ENCODE measurements around the gene PSMD13. TPM values are rescaled to one million over a fixed set of nuclear protein-coding genes. Genes with fewer than 3 reads are reported as not detected.

The PSMD13 gene
- total and polyA plus RNA-seq, 4 donors, result 48.8 to 56.7 (median 52.8) TPM

DNA sequence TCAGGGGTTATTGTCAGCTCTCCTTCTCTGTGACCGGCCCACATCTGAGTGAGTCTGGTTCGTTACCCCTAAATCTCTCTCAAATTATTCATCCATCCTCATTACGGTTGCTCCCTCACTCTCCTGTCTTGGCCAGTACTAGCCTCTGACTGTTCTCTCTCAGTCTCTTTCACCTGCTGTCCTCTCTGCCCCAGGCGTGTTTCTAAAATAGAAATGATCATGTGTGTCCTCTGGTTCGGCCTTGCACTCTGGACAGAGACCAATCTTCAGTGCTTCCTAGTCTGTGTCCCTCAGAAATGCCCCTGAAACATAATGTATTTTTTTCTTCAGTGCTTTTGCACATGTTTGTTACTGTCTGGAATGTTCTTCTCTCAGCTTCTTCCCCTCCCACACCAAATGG is 4.9 kb downstream of the PSMD13 start:
- no peak for TF ChIP-seq RAD21 (IDR thresholded peaks at IDR 0.05)
- TF ChIP-seq TAF1 (conservative IDR thresholded peaks at IDR 0.05), result no peak
- TF ChIP-seq NR2F2 (IDR thresholded peaks at IDR 0.05), result no peak
- TF ChIP-seq, protein P1, sequence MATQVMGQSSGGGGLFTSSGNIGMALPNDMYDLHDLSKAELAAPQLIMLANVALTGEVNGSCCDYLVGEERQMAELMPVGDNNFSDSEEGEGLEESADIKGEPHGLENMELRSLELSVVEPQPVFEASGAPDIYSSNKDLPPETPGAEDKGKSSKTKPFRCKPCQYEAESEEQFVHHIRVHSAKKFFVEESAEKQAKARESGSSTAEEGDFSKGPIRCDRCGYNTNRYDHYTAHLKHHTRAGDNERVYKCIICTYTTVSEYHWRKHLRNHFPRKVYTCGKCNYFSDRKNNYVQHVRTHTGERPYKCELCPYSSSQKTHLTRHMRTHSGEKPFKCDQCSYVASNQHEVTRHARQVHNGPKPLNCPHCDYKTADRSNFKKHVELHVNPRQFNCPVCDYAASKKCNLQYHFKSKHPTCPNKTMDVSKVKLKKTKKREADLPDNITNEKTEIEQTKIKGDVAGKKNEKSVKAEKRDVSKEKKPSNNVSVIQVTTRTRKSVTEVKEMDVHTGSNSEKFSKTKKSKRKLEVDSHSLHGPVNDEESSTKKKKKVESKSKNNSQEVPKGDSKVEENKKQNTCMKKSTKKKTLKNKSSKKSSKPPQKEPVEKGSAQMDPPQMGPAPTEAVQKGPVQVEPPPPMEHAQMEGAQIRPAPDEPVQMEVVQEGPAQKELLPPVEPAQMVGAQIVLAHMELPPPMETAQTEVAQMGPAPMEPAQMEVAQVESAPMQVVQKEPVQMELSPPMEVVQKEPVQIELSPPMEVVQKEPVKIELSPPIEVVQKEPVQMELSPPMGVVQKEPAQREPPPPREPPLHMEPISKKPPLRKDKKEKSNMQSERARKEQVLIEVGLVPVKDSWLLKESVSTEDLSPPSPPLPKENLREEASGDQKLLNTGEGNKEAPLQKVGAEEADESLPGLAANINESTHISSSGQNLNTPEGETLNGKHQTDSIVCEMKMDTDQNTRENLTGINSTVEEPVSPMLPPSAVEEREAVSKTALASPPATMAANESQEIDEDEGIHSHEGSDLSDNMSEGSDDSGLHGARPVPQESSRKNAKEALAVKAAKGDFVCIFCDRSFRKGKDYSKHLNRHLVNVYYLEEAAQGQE (IDR thresholded peaks at IDR 0.05), result no peak
- no peak for TF ChIP-seq JUND (IDR thresholded peaks at IDR 0.05)
- TF ChIP-seq, protein P2, sequence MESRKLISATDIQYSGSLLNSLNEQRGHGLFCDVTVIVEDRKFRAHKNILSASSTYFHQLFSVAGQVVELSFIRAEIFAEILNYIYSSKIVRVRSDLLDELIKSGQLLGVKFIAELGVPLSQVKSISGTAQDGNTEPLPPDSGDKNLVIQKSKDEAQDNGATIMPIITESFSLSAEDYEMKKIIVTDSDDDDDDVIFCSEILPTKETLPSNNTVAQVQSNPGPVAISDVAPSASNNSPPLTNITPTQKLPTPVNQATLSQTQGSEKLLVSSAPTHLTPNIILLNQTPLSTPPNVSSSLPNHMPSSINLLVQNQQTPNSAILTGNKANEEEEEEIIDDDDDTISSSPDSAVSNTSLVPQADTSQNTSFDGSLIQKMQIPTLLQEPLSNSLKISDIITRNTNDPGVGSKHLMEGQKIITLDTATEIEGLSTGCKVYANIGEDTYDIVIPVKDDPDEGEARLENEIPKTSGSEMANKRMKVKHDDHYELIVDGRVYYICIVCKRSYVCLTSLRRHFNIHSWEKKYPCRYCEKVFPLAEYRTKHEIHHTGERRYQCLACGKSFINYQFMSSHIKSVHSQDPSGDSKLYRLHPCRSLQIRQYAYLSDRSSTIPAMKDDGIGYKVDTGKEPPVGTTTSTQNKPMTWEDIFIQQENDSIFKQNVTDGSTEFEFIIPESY (IDR thresholded peaks at IDR 0.05), result no peak
- TF ChIP-seq FOXA2 (IDR thresholded peaks at IDR 0.05), result no peak
- TF ChIP-seq EGR1 (IDR thresholded peaks at IDR 0.05; ENCODE audit: low read depth in 2 of 2), result no peak
- TF ChIP-seq, protein P3, sequence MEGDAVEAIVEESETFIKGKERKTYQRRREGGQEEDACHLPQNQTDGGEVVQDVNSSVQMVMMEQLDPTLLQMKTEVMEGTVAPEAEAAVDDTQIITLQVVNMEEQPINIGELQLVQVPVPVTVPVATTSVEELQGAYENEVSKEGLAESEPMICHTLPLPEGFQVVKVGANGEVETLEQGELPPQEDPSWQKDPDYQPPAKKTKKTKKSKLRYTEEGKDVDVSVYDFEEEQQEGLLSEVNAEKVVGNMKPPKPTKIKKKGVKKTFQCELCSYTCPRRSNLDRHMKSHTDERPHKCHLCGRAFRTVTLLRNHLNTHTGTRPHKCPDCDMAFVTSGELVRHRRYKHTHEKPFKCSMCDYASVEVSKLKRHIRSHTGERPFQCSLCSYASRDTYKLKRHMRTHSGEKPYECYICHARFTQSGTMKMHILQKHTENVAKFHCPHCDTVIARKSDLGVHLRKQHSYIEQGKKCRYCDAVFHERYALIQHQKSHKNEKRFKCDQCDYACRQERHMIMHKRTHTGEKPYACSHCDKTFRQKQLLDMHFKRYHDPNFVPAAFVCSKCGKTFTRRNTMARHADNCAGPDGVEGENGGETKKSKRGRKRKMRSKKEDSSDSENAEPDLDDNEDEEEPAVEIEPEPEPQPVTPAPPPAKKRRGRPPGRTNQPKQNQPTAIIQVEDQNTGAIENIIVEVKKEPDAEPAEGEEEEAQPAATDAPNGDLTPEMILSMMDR (IDR thresholded peaks at IDR 0.05; ENCODE audit: low read depth, low read length, missing input control), result no peak
- TF ChIP-seq YY1 (IDR thresholded peaks at IDR 0.05), result no peak
- no peak for TF ChIP-seq FOXA1 (IDR thresholded peaks at IDR 0.05)
- Histone ChIP-seq H3K9me3 (ENCODE audit: control insufficient read depth in 4 of 4, low read length in 3 of 4) (no peaks in the 10 kb centered on the region), H3K27ac (ENCODE audit: low read depth in 1 of 2, low read length in 2 of 2) (no peak overlapping the region), H3K36me3 (ENCODE audit: control insufficient read depth in 4 of 4, insufficient read depth in 3 of 4, low read depth in 1 of 4, low read length in 3 of 4) (peaks cover 4 to 42% (median 23%) of the 10 kb centered on the region in 4 donors), H3K4me1 (ENCODE audit: control insufficient read depth in 4 of 4, insufficient read depth in 4 of 4, low read length in 3 of 4) (peaks cover 3 to 17% (median 10%) of the 10 kb centered on the region in 4 donors), H3K27me3 (ENCODE audit: control insufficient read depth in 4 of 4, insufficient read depth in 4 of 4, low read length in 3 of 4) (no peaks in the 10 kb centered on the region), H3K4me3 (ENCODE audit: low read depth in 1 of 3, low read length in 3 of 3) (no peak overlapping the region), H3K9ac (ENCODE audit: low read depth in 1 of 2, low read length in 2 of 2) (no peak overlapping the region)
- DNase-seq (ENCODE audit: low spot score), result no peak
- WGBS, result 94% methylated on average over 5 of the region's 5 CpGs

DNA sequence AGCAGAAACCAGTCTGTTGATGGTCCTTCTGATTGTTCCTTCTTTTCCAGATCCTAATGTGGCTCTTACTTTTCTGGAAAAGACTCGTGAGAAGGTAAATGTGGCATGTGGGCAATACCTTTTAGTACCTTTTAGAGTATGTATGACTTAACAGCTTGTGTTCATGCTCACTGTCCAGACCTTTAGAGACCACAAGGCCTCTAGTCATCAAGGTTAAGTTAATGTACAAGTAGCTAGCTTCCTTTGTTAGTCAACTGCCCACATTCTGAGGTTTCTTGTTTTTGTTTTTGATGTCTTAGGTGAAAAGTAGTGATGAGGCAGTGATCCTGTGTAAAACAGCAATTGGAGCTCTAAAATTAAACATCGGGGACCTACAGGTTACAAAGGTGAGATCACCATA is 7.6 kb downstream of the PSMD13 start:
- Histone ChIP-seq H3K36me3 (ENCODE audit: control insufficient read depth in 4 of 4, insufficient read depth in 3 of 4, low read depth in 1 of 4, low read length in 3 of 4) (peaks cover 11 to 65% (median 36%) of the 10 kb centered on the region in 4 donors), H3K4me1 (ENCODE audit: control insufficient read depth in 4 of 4, insufficient read depth in 4 of 4, low read length in 3 of 4) (no peaks in the 10 kb centered on the region), H3K27ac (ENCODE audit: low read depth in 1 of 2, low read length in 2 of 2) (no peak overlapping the region), H3K27me3 (ENCODE audit: control insufficient read depth in 4 of 4, insufficient read depth in 4 of 4, low read length in 3 of 4) (no peaks in the 10 kb centered on the region), H3K9me3 (ENCODE audit: control insufficient read depth in 4 of 4, low read length in 3 of 4) (no peaks in the 10 kb centered on the region), H3K4me3 (ENCODE audit: low read depth in 1 of 3, low read length in 3 of 3) (no peak overlapping the region), H3K9ac (ENCODE audit: low read depth in 1 of 2, low read length in 2 of 2) (no peak overlapping the region)
- TF ChIP-seq HNF4G (IDR thresholded peaks at IDR 0.05) (no peak), GABPA (IDR thresholded peaks at IDR 0.05 in 1 of 2, conservative IDR thresholded peaks at IDR 0.05 in 1 of 2) (no peak), HNF4A (conservative IDR thresholded peaks at IDR 0.05) (no peak), FOXA2 (IDR thresholded peaks at IDR 0.05) (no peak), RAD21 (IDR thresholded peaks at IDR 0.05) (no peak)
- TF ChIP-seq, protein P4, sequence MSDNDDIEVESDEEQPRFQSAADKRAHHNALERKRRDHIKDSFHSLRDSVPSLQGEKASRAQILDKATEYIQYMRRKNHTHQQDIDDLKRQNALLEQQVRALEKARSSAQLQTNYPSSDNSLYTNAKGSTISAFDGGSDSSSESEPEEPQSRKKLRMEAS (IDR thresholded peaks at IDR 0.05), result no peak
- TF ChIP-seq, protein P5, sequence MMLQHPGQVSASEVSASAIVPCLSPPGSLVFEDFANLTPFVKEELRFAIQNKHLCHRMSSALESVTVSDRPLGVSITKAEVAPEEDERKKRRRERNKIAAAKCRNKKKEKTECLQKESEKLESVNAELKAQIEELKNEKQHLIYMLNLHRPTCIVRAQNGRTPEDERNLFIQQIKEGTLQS (IDR thresholded peaks at IDR 0.05), result no peak
- TF ChIP-seq, protein P1 (IDR thresholded peaks at IDR 0.05), result no peak
- no peak for DNase-seq (ENCODE audit: low spot score)
- WGBS, result 93% methylated on average over 2 of the region's 2 CpGs

All from liver (tissue), 9 donors.